NB4 (cell line): Measurements from ENCODE around the gene SPATA16.

ENCODE experiments used
- DNase-seq: peaks from one replicate; pipeline ENCODE4 v3.0.0; 2010; ENCODE audit warnings: low read depth
- H3K4me3 ChIP-seq: one replicate; pipeline ENCODE4 v1.5.1; 2011; ENCODE audit warnings: mild to moderate bottlenecking, low read depth, low read length, moderate library complexity
- CTCF ChIP-seq: IDR thresholded peaks from one replicate; pipeline ENCODE4 v1.5.1; 2012; ENCODE audit warnings: low read depth, low read length
- MAX ChIP-seq: IDR thresholded peaks from 2 replicates; pipeline ENCODE4 v1.6.1; 2011; ENCODE audit warnings: low read depth, low read length
- MYC ChIP-seq: IDR thresholded peaks from 2 replicates; pipeline ENCODE4 v1.6.1; 2011; ENCODE audit warnings: low read depth, low read length
- POLR2A ChIP-seq: IDR thresholded peaks from 2 replicates; pipeline ENCODE4 v1.6.1; 2011; ENCODE audit warnings: mild to moderate bottlenecking; ENCODE audit not compliant: insufficient read length; ENCODE audit errors: extremely low read depth

Gene SPATA16

GRCh38 chr3:173049360-173049759 is 91.7 kb downstream of the SPATA16 start:
- no peak overlapping the region for H3K4me3 ChIP-seq
- no peak for DNase-seq
- TF ChIP-seq CTCF (no peak), MYC (no peak), POLR2A (no peak), MAX (no peak)

- TF ChIP-seq MAX (no peak), POLR2A (no peak), CTCF (no peak), MYC (no peak)
- DNase-seq = no peak
- no peak overlapping the region for H3K4me3 ChIP-seq
These were observed 95.2 kb downstream of the SPATA16 start for GRCh38 chr3:173045770-173046382.

- DNase-seq = no peak
- no peak for TF ChIP-seq MYC
- no peak for TF ChIP-seq POLR2A
- no peak for TF ChIP-seq CTCF
- TF ChIP-seq MAX = no peak
- no peak overlapping the region for H3K4me3 ChIP-seq
These were observed 96.0 kb downstream of the SPATA16 start for GRCh38 chr3:173044998-173045397.

- TF ChIP-seq MAX (no peak), MYC (no peak), CTCF (no peak), POLR2A (no peak)
- no peak for DNase-seq
These were observed 97.3 kb downstream of the SPATA16 start for GRCh38 chr3:173043757-173044156.

GRCh38 chr3:173038484-173038871 is 102.6 kb downstream of the SPATA16 start:
- no peak for TF ChIP-seq POLR2A
- TF ChIP-seq MAX = no peak
- TF ChIP-seq CTCF = no peak
- no peak for TF ChIP-seq MYC
- no peak for DNase-seq
- no peak overlapping the region for H3K4me3 ChIP-seq

More at GRCh38 chr3:173043757-173044156, 97.3 kb downstream of the SPATA16 start:
- no peak overlapping the region for H3K4me3 ChIP-seq
